HL-60/S4 treated with phorbol 12-myristate 13-acetate at 8.2 ng/mL for 4 days and 3 days (cell line): ENCODE measurements around the gene CNOT11.
"Not testable (repeated sequence)": the region's sequence is repeated elsewhere in the genome, so short reads cannot be mapped to it uniquely, and the experiment has no call there.

Experiments
- in situ Hi-C: fragments of 300-500 bp; cut with MboI; formaldehyde crosslinking; loops from 2 replicates; pipeline ENCODE4 v1.15.0; 2022; ENCODE audit warnings: low sequenced_read_pairs

Gene CNOT11

GRCh38 chr2:101307950-101308431, 55.3 kb downstream of the CNOT11 start:
- in situ Hi-C loops = no loop called here

DNA sequence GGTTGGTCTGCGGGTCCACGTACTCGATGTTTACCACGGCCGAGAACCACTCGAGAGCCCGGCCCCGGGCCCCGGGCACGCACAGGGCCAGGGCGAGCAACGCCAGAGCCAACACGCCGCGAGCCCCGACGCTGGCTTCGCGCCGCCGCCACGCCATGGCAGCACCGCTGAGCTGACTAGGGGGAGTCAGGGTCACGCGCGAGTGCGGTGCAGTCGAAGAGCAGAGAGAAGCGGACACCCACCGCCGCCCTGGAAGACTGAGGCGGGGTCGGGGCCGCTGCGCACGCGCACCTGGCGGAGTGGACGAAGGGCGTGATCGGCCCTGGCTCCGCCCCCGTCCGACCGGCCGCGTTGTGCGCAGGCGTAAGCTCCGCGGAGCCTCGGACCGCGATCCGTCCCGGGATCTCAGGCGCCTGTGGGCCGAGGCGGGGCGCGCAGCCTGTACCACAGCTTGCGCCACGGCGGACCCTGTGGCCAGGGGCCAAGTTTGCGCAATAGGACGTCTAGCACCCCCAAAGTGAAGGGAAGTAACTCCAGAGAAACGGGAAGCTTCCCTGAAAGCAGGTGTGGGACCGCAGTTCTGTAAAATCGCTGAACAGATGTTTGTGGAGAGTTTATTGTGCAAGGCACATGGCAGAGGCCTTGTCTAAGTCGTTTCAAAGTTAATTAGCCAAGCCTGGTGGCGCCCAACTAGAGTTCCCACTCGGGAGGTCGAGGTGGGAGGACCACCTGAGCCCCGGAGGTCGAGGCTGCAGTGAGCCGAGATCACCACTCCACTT, 55.9 kb downstream of the CNOT11 start, which contains the start of gene RNF149:
RNF149 (minus strand) TSS at position 270 of the 779 bp plus-strand sequence; CDS start at position 157, 113 bp downstream.
- in situ Hi-C loops = no loop called here

DNA sequence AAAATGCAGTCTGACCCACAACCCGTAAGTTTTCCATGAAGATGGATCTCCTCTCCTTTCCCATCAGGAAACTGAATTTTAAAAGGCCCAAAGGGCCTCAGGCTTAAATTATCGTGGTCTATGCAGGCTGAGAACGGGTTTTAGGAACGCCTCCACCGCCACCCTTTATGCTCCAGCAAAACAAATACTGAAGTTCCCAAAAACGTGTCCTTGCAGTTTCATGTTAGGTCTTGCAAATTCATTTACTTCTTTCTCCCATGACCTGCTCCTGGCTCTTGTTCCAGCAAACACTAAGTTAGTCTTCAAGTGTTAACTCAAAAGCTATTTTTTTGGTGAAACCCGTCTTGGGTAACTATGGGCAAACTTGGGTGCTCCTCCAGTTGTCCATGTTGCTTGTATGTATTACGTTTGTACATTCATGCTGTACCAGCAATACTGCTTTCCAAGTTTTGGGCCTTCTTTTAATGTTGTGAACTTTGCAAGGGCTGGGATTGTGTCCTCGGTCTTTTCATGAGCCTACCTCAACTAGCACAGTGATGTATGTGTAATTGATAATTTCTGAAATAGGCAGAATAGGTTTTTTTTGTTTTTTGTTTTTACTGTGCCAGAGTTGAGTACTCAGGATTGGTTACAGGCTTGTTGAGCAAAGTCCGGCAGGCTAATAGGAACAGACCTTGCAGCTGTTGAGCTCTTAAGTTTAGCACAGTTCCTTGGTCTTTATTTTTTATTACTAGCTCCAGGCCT, 57.6 kb downstream of the CNOT11 start:
- in situ Hi-C loops = no loop called here

DNA sequence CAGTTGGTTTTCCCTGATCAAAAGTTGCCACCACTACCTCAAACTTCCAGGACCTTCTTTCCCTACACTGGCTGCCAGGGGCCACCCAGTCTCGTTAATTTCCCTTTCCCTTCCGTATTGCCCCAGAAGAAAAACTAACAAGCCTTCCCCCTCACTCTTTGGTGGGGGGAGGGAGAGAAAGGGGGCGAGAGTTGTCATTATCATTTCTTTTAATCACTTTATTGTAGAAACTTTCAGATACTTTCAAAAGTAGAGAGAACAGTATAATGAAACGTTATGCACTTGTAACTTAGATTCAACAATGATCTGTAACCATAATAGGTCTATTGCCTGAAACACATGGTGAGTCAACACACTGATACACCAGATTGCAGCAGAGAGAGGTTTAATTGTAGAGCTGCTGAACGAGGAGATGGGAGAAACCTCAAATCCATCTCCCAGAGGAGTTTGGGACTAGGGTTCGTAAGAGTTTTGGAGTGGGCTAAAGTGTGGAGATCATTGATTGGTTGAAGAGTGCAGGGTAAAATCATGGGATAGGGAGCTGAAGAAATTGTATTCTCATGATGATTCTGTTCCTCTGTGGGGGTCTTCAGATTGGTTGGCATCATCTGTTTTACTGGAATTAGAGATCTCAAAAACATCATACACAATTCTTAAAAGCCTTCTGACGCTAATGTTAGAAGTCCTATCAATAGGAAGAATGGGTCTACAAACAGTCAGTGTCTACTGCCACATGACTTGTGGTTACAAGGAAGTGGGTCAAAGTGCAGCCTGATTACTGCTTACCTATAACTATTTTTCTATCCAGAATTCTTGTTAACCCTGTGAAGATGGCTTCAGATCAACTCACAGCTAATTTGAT, 58.4 kb downstream of the CNOT11 start:
- in situ Hi-C loops = no loop called here

GRCh38 chr2:101311696-101312017, 59.0 kb downstream of the CNOT11 start:
- in situ Hi-C loops = no loop called here

- in situ Hi-C loops = not testable (repeated sequence)
Measured at GRCh38 chr2:101316568-101316967, 63.9 kb downstream of the CNOT11 start.
